IPS DF 6.9 (cell line): Measurements from ENCODE around the gene DIRAS1.
"Not testable (repeated sequence)": the region's sequence is repeated elsewhere in the genome, so short reads cannot be mapped to it uniquely, and the experiment has no call there.

Experiments used
- DNase-seq: peaks from one replicate; pipeline ENCODE4 v3.0.0-alpha.2; 2013; ENCODE audit warnings: low read depth, low spot score
- H3K27ac ChIP-seq: one replicate; pipeline ENCODE4 v1.5.1; 2013; ENCODE audit warnings: low read length, control low read depth
- H3K27me3 ChIP-seq: 2 replicates; pipeline ENCODE4 v1.6.1; 2013; ENCODE audit warnings: mild to moderate bottlenecking, low read length; ENCODE audit not compliant: control insufficient read depth, insufficient read depth
- H3K36me3 ChIP-seq: 2 replicates; pipeline ENCODE4 v1.6.1; 2013; ENCODE audit warnings: low read length; ENCODE audit not compliant: control insufficient read depth, insufficient read depth
- H3K4me1 ChIP-seq: 2 replicates; pipeline ENCODE4 v1.6.1; 2013; ENCODE audit warnings: low read length; ENCODE audit not compliant: control insufficient read depth, insufficient read depth
- H3K4me3 ChIP-seq: 2 replicates; pipeline ENCODE4 v1.5.1; 2013; ENCODE audit warnings: mild to moderate bottlenecking, low read length
- H3K9me3 ChIP-seq: 2 replicates; pipeline ENCODE4 v1.6.1; 2013; ENCODE audit warnings: low read length, inconsistent platforms; ENCODE audit not compliant: control insufficient read depth, insufficient read depth
- WGBS: extraction: QIAGEN DNeasy Blood & Tissue Kit; methylation state at CpG from one replicate; pipeline ENCODE4 v1.1.7; 2013; ENCODE audit warnings: mixed read lengths, missing lambda C conversion rate; ENCODE audit not compliant: insufficient read length, insufficient coverage; 5-methylcytosine and 5-hydroxymethylcytosine counted together

The DIRAS1 gene

DNA sequence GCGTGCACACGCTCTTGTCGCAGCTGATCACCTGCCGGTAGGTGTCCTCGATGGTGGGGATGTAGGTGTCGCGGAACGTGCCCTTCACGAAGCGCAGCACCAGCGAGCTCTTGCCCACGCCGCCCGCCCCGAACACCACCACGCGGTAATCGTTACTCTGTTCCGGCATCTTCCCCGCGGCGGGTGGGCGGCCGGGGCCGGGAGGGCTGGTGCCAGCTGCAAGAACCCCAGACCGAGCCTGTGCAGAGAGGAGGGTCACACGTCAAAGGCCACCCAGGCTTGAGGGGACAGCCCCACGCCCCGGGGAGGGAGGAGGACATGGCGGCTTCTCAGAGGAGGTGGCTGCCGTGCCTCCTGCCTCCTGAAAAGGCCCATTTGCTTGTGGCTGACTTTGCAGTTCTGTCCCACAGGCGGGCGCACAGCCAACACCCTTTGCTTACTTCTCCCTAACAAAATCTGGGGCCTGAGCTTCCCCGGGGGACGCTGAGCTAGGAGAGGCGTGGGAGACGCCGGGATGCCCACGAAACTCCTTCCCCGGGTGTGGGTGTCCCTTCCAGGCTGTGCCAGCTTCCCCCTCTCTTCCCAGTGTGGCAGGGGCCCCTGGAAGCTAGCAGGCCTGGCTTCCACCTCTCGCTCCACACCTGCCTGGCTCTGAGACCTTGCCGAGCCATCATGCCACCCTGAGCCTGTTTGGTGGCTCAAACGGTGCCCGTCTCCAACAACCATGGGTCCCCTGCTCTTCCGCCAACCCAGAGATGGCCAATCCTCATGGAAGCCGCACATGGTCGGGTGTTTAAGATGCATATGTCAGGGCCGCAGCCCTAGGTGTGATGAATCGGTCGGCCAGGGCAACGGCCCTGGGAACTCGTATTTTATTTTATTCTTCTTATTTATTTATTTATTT lies 3.3 kb downstream of the DIRAS1 start:
- Histone ChIP-seq H3K4me1 (peaks cover 2% of the 10 kb centered on the region; the same call in 1 of the 2 replicates), H3K27ac (no peak overlapping the region), H3K27me3 (no peaks in the 10 kb centered on the region), H3K4me3 (no peak overlapping the region), H3K9me3 (no peaks in the 10 kb centered on the region), H3K36me3 (no peaks in the 10 kb centered on the region)
- WGBS: no CpG with 5 or more reads among the region's 52 CpGs
- DNase-seq: no peak

DNA sequence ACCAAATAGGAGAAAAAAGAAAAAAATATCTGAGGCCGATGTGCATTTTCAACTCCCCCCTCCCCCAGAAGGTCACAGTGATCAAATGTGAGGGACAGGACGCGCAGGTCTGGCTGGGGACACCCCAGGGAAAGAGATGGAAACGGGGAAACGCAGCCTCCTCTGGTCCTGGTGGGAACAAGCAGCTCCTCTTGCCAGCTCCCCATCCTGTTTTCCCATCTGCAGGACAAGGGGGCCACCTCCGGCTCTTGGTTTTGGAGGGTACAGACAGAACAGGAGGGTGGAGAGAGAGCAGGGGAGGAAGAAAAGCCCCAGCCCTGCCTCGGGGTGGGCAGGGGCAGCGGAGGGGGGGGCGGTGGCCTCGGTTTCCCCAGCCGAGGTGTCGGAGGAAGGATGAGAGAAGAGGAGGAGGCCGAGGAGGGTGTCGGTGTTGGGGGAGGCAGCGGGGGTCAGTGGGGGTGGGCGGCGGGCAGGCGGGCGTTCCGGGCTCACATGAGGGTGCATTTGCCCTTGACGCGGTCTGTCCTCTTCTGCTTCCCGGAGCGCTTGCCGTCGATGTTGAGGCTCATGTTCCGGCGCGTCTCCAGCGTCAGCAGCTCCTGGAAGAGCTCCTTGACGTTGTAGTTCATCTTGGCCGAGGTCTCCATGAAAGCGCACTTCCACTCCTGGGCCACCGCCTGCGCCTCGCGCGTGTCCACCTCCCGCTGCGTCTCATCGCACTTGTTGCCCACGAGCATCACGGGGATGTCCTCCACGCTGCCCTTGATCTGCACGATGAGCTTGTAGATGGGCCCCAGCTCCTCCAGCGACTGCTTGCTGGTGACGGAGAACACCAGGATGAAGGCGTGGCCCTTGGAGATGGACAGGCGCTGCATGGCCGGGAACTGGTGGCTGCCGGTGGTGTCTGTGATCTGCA lies 4.2 kb downstream of the DIRAS1 start:
- Histone ChIP-seq H3K4me1 (peaks cover 2% of the 10 kb centered on the region; the same call in 1 of the 2 replicates), H3K9me3 (no peaks in the 10 kb centered on the region), H3K27me3 (no peaks in the 10 kb centered on the region), H3K4me3 (no peak overlapping the region), H3K36me3 (no peaks in the 10 kb centered on the region), H3K27ac (no peak overlapping the region)
- no peak for DNase-seq
- no CpG with 5 or more reads among the region's 51 CpGs for WGBS

DNA sequence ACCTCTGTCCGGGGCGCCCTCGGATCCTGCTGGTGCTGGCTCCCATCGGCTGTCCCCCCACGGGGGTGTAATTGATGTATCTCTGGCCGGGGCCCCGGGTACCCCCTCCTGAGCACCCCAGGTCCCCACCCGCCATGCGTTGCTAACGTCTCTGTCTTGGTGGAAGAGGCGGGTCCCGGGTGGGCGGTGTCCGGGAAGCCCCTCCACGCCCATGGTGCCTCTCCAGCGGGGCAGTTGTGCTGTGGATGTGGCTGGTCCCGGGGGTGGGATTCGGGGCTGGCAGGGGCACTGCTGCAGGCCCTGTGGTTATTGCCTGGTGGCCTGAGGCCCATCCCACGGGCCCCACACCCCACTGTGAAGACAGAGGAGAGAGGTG lies 4.9 kb downstream of the DIRAS1 start:
- no peaks in the 10 kb centered on the region for H3K36me3 ChIP-seq
- no peak for DNase-seq
- no CpG with 5 or more reads among the region's 19 CpGs for WGBS
- H3K27me3 ChIP-seq: no peaks in the 10 kb centered on the region
- H3K27ac ChIP-seq: no peak overlapping the region
- H3K9me3 ChIP-seq: no peaks in the 10 kb centered on the region
- no peak overlapping the region for H3K4me3 ChIP-seq
- H3K4me1 ChIP-seq: peaks cover 2% of the 10 kb centered on the region; the same call in 1 of the 2 replicates

DNA sequence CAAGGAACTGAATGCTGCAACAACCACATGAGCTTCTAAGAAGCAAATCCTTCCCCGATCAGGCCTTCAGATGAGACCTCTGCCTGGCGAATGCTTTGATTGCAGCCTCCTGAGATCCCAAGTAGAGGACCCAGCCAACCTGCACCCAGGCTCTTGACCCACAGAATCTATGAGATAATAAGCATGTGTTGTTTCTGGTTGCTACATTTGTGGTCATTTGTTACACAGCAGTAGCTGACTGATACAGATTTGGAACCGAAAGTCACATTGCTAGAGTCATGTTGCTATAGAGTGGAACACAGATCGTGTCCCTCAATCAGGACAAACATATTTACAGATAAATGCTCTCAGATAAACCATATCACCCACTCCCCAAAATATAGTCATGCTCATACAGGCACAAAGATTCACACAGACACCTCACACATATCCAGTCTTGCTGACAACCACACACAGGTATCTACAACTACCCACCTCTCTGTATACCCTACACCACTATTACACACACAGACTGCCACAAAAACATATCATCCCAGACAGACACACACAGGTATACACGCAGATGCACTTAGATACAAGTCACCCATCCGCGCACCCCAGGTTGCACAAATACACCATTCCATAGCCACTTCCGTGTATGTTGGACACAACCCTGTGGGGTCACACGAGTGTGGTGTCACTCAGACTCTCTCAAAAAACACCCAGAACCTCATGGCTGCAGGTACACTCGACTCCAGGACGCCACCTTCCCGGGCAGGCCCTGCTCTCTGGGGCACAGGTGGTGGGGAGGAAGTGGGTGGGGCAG lies 5.5 kb downstream of the DIRAS1 start:
- no CpG with 5 or more reads among the region's 12 CpGs for WGBS
- DNase-seq: no peak
- Histone ChIP-seq H3K36me3 (no peaks in the 10 kb centered on the region), H3K27me3 (no peaks in the 10 kb centered on the region), H3K4me1 (peaks cover 2% of the 10 kb centered on the region; the same call in 1 of the 2 replicates), H3K9me3 (no peaks in the 10 kb centered on the region), H3K27ac (no peak overlapping the region), H3K4me3 (no peak overlapping the region)

DNA sequence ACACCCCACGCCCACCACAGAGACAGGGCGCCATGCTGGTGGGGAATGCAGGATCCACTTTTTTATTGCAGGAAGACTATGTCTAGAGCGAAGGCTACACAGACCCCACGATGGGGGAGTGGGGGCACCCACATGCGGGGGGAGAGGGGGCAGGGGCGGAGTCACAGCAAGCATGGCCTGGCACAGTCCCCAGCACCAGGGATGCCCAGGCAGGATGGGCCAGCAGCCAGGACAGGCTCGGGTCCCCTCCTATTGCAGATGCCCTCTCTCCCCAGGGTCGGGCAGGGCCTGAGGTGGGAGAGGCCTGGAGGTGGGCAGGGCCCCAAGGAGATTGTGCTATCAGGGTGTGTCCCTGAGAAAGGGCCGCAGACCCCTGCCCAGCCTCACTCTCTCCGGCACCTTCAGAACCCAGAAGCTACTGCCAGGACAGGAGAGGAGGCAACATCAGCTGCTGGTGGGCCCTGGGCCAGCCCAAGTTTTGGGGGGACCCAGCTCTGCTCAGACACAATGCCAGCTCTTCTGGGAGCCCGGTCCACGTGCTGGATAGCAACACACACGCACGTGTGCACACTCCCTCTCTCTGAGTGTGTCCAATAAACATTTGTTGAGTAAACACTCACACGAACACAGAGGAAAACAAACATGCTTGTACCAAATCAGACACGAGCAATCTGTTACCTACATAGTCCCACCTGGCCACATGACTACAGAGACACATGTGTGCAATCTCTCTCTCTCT lies 6.5 kb downstream of the DIRAS1 start:
- Histone ChIP-seq H3K27ac (no peak overlapping the region), H3K27me3 (no peaks in the 10 kb centered on the region), H3K4me3 (no peak overlapping the region), H3K9me3 (no peaks in the 10 kb centered on the region), H3K36me3 (no peaks in the 10 kb centered on the region), H3K4me1 (peaks cover 1% of the 10 kb centered on the region; the same call in 1 of the 2 replicates)
- no peak for DNase-seq
- WGBS: no CpG with 5 or more reads among the region's 16 CpGs

DNA sequence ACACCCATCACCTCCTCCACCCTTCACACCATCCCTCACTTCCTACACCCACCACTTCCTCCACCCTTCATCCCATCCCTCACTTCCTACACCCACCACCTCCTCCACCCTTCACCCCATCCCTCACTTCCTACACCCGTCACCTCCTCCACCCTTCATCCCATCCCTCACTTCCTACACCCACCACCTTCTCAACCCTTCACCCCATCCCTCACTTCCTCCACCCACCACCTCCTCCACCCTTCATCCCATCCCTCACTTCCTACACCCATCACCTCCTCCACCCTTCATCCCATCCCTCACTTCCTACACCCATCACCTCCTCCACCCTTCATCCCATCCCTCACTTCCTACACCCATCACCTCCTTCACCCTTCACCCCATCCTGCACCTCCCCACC lies 7.1 kb downstream of the DIRAS1 start:
- H3K27ac ChIP-seq, H3K9me3 ChIP-seq, H3K4me1 ChIP-seq, H3K36me3 ChIP-seq, H3K27me3 ChIP-seq, H3K4me3 ChIP-seq, DNase-seq: not testable (repeated sequence)
- WGBS: 100% methylated on average over 1 of the region's 1 CpG

DNA sequence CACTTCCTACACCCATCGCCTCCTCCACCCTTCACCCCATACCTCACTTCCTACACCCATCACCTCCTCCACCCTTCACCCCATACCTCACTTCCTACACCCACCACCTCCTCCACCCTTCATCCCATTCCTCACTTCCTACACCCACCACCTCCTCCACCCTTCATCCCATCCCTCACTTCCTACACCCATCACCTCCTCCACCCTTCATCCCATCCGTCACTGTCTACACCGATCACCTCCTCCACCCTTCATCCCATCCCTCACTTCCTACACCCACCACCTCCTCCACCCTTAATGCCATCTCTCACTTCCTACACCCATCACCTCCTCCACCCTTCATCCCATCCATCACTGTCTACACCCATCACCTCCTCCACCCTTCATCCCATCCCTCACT lies 8.0 kb downstream of the DIRAS1 start:
- not testable (repeated sequence) for H3K4me1 ChIP-seq, H3K4me3 ChIP-seq, H3K27me3 ChIP-seq, H3K9me3 ChIP-seq, H3K27ac ChIP-seq, DNase-seq, H3K36me3 ChIP-seq
- over 99% methylated on average over 3 of the region's 3 CpGs for WGBS

DNA sequence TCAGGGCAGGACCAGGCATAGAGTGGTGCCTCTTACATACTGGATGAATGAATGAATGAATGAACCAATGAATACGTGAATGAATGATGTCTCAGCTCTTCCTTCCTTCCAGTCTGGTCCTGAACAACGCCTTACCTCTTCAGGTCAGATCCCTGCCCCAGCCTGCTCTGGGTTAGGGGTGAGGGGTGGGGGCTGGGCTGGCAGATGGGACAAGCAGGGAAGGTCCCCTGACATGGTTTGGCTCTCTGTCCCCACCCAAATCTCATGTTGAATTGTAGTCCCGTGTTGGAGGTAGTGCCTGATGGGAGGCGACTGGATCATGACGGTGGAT lies 9.3 kb downstream of the DIRAS1 start:
- Histone ChIP-seq H3K27ac (no peak overlapping the region), H3K9me3 (no peaks in the 10 kb centered on the region), H3K27me3 (no peaks in the 10 kb centered on the region), H3K36me3 (no peaks in the 10 kb centered on the region), H3K4me1 (no peaks in the 10 kb centered on the region), H3K4me3 (no peak overlapping the region)
- WGBS: no CpG with 5 or more reads among the region's 5 CpGs
- DNase-seq: no peak

DNA sequence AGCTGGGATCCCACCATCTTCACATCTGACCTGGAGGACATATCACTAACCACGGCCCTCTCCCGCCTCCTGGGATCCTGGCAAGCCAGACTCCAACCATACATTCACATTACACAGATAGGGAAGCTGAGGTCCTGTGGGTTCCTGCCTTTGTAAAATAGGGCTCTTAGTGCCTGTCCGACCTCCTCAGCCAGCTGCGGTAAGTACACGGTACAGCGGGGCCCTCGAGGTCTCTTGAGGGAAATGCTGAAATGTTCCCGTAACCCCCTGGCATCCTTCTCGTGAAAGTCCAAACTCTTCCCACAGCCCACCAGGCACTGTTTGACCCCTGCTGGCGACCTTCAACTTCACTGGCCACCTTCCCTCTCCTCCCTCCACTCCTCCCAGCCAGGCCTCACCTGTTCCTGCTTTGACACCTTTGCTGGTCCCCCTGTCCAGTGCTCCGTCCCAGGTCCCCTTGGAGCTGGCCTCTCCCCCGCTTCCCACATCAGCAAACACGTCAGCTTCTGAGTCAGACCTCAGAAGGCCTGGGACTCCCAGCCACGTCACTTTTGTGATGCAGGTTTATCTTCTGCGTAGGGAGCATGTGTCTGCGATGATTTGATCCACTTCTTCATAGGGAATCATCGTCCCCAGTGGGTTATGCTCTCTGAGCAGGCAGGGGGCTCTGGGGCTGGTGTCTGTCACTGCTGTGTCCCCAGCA lies 9.8 kb downstream of the DIRAS1 start:
- Histone ChIP-seq H3K4me3 (no peak overlapping the region), H3K4me1 (no peaks in the 10 kb centered on the region), H3K27me3 (no peaks in the 10 kb centered on the region), H3K36me3 (no peaks in the 10 kb centered on the region), H3K9me3 (no peaks in the 10 kb centered on the region), H3K27ac (no peak overlapping the region)
- WGBS: no CpG with 5 or more reads among the region's 17 CpGs
- no peak for DNase-seq
